ENCODE data around the gene ZBTB20.
"Not testable (repeated sequence)": the region's sequence is repeated elsewhere in the genome, so short reads cannot be mapped to it uniquely, and the experiment has no call there.

Gene ZBTB20

GRCh38 chr3:115147329-115148141, 447 bp upstream of the ZBTB20 start:
- DNase-seq (ENCODE audit: low spot score): peak; percentile 97

- peak; percentile 58 for DNase-seq (ENCODE audit: low spot score)
Measured at GRCh38 chr3:115146032-115146417, 1.1 kb downstream of the ZBTB20 start.

- no peak for DNase-seq (ENCODE audit: low spot score)
Measured at GRCh38 chr3:115141033-115141757, 5.9 kb downstream of the ZBTB20 start.

- DNase-seq (ENCODE audit: low spot score): no peak
Measured at GRCh38 chr3:115139072-115139471, 8.0 kb downstream of the ZBTB20 start.

GRCh38 chr3:115134648-115135347, 12.3 kb downstream of the ZBTB20 start:
- no peak for DNase-seq (ENCODE audit: low spot score)

GRCh38 chr3:115127208-115127607, 19.9 kb downstream of the ZBTB20 start:
- DNase-seq (ENCODE audit: low spot score): no peak

- DNase-seq (ENCODE audit: low spot score): no peak
Measured at GRCh38 chr3:115120597-115120996, 26.5 kb downstream of the ZBTB20 start.

GRCh38 chr3:115113367-115113766, 33.7 kb downstream of the ZBTB20 start:
- peak; percentile 31 for DNase-seq (ENCODE audit: low spot score)

GRCh38 chr3:115111632-115112031, 35.5 kb downstream of the ZBTB20 start:
- DNase-seq (ENCODE audit: low spot score): peak; percentile 22

- DNase-seq (ENCODE audit: low spot score): no peak
Measured at GRCh38 chr3:115110830-115111229, 36.3 kb downstream of the ZBTB20 start.

GRCh38 chr3:115110066-115110465, 37.0 kb downstream of the ZBTB20 start:
- not testable (repeated sequence) for DNase-seq (ENCODE audit: low spot score)

GRCh38 chr3:115108614-115109013, 38.5 kb downstream of the ZBTB20 start:
- DNase-seq (ENCODE audit: low spot score): no peak

GRCh38 chr3:115102046-115102445, 45.0 kb downstream of the ZBTB20 start:
- no peak for DNase-seq (ENCODE audit: low spot score)

GRCh38 chr3:115100806-115101205, 46.3 kb downstream of the ZBTB20 start:
- no peak for DNase-seq (ENCODE audit: low spot score)

- DNase-seq (ENCODE audit: low spot score): peak; percentile 16
Measured at GRCh38 chr3:115099986-115100571, 47.0 kb downstream of the ZBTB20 start.

GRCh38 chr3:115099134-115099985, 47.7 kb downstream of the ZBTB20 start:
- DNase-seq (ENCODE audit: low spot score): no peak

- no peak for DNase-seq (ENCODE audit: low spot score)
Measured at GRCh38 chr3:115098354-115099073, 48.6 kb downstream of the ZBTB20 start.

GRCh38 chr3:115095236-115095635, 51.9 kb downstream of the ZBTB20 start:
- no peak for DNase-seq (ENCODE audit: low spot score)

GRCh38 chr3:115092220-115092791, 54.8 kb downstream of the ZBTB20 start:
- peak; percentile 80 for DNase-seq (ENCODE audit: low spot score)

- no peak for DNase-seq (ENCODE audit: low spot score)
Measured at GRCh38 chr3:115090712-115091111, 56.4 kb downstream of the ZBTB20 start.

Measured in AG08395 (cell line).